IMR-90 (cell line): ENCODE results near the gene GPC4. TPM values are rescaled to one million over a fixed set of nuclear protein-coding genes. Genes with fewer than 3 reads are reported as not detected.

Source experiments
- ATAC-seq: fragments of 200-7000 bp; cut with Tn5 transposase; 2 replicates; pipeline ENCODE4 v1.9.1; 2020; ENCODE audit warnings: low read depth, mild to moderate bottlenecking, moderate library complexity
- BruUV-seq: library from RNA; stranded (reverse); fragments of 400-500 nt; replicated peaks from 2 replicates; lab custom pipeline; 2021; lab: Mats Ljungman, UMichigan
- CTCF ChIA-PET: fragments of 300-600 bp; formaldehyde crosslinking; extraction: SDS; loops from one replicate; lab custom pipeline; 2021; ENCODE audit warnings: antibody characterized with exemption; lab: Yijun Ruan, JAX
- POLR2A ChIA-PET: fragments of 300-600 bp; sonication (Branson Sonifier 250); formaldehyde crosslinking; loops from one replicate; lab custom pipeline; 2022; ENCODE audit warnings: antibody characterized with exemption; ENCODE audit not compliant: unreplicated experiment; lab: Charles Lee
- DNase-seq: peaks from one replicate; pipeline ENCODE4 v3.0.0; 2013
- H2AFZ ChIP-seq: replicated peaks from 2 replicates; pipeline ENCODE3; 2013; ENCODE audit warnings: low read length, mild to moderate bottlenecking; ENCODE audit not compliant: poor library complexity
- H2AK5ac ChIP-seq: 2 replicates; pipeline ENCODE4 v1.6.1; 2013; ENCODE audit warnings: low read depth, low read length, inconsistent platforms
- H2AK9ac ChIP-seq: replicated peaks from 2 replicates; pipeline ENCODE3; 2013; ENCODE audit warnings: mild to moderate bottlenecking, low read depth, low read length, moderate library complexity; ENCODE audit not compliant: poor library complexity
- H2BK120ac ChIP-seq: 2 replicates; pipeline ENCODE4 v1.6.1; 2013; ENCODE audit warnings: low read depth, low read length, inconsistent platforms
- H2BK15ac ChIP-seq: 3 replicates; pipeline ENCODE4 v1.6.1; 2013; ENCODE audit warnings: low read depth, low read length, inconsistent platforms
- H2BK20ac ChIP-seq: 2 replicates; pipeline ENCODE4 v1.6.1; 2013; ENCODE audit warnings: low read depth, mild to moderate bottlenecking, inconsistent platforms, low read length, moderate library complexity
- H2BK5ac ChIP-seq: 2 replicates; pipeline ENCODE4 v1.6.1; 2013; ENCODE audit warnings: mild to moderate bottlenecking, low read depth, low read length, inconsistent platforms; ENCODE audit not compliant: poor library complexity, severe bottlenecking
- H3K14ac ChIP-seq: replicated peaks from 2 replicates; pipeline ENCODE4 v1.6.1; 2013; ENCODE audit warnings: low read depth, low read length, inconsistent platforms
- H3K18ac ChIP-seq: 2 replicates; pipeline ENCODE4 v1.6.1; 2013; ENCODE audit warnings: low read depth, low read length, control low read depth
- H3K23ac ChIP-seq: 2 replicates; pipeline ENCODE4 v1.6.1; 2013; ENCODE audit warnings: low read depth, low read length, inconsistent platforms
- H3K27ac ChIP-seq: 2 replicates; pipeline ENCODE4 v1.5.1; 2013; ENCODE audit warnings: mild to moderate bottlenecking, control low read depth, low read length; ENCODE audit not compliant: insufficient read depth
- H3K27me3 ChIP-seq: 2 replicates; pipeline ENCODE4 v1.6.1; 2013; ENCODE audit warnings: low read length; ENCODE audit not compliant: control insufficient read depth, insufficient read depth
- H3K36me3 ChIP-seq: 2 replicates; pipeline ENCODE4 v1.6.1; 2013; ENCODE audit warnings: low read length, mixed read lengths; ENCODE audit not compliant: control insufficient read depth, insufficient read depth
- H3K4ac ChIP-seq: 2 replicates; pipeline ENCODE4 v1.6.1; 2013; ENCODE audit warnings: low read depth, low read length, inconsistent platforms
- H3K4me1 ChIP-seq: 2 replicates; pipeline ENCODE4 v1.6.1; 2013; ENCODE audit warnings: low read length, mixed read lengths; ENCODE audit not compliant: control insufficient read depth, insufficient read depth
- H3K4me2 ChIP-seq: 2 replicates; pipeline ENCODE4 v1.6.1; 2013; ENCODE audit warnings: low read depth, mild to moderate bottlenecking, control low read depth, low read length, moderate library complexity
- H3K4me3 ChIP-seq: 2 replicates; pipeline ENCODE4 v1.5.1; 2013; ENCODE audit warnings: low read depth, mild to moderate bottlenecking, control low read depth, low read length, moderate library complexity; ENCODE audit not compliant: insufficient read depth
- H3K56ac ChIP-seq: 2 replicates; pipeline ENCODE4 v1.6.1; 2013; ENCODE audit warnings: low read length, inconsistent platforms; ENCODE audit not compliant: insufficient read depth; ENCODE audit errors: extremely low read depth
- H3K79me1 ChIP-seq, 2 experiments: 2 replicates each; pipeline ENCODE4 v1.6.1; 2013; ENCODE audit warnings: low read length in 2 of 2, inconsistent platforms in 1 of 2, low read depth in 1 of 2
- H3K9ac ChIP-seq: 2 replicates; pipeline ENCODE4 v1.6.1; 2013; ENCODE audit warnings: low read depth, low read length, control low read depth
- H3K9me1 ChIP-seq: 2 replicates; pipeline ENCODE4 v1.6.1; 2013; ENCODE audit warnings: low read length, inconsistent platforms; ENCODE audit not compliant: insufficient read depth
- H3K9me3 ChIP-seq: 2 replicates; pipeline ENCODE4 v1.6.1; 2013; ENCODE audit warnings: low read length; ENCODE audit not compliant: control insufficient read depth, insufficient read depth
- H4K20me1 ChIP-seq: 2 replicates; pipeline ENCODE4 v1.6.1; 2013; ENCODE audit warnings: low read length, inconsistent platforms; ENCODE audit not compliant: insufficient read depth
- H4K5ac ChIP-seq: 2 replicates; pipeline ENCODE4 v1.6.1; 2013; ENCODE audit warnings: mild to moderate bottlenecking, low read depth, low read length, control low read depth
- H4K8ac ChIP-seq, 2 experiments: 2 replicates each; pipeline ENCODE4 v1.6.1; 2013; ENCODE audit warnings: low read depth in 2 of 2, low read length in 2 of 2, control low read depth in 1 of 2, inconsistent platforms in 1 of 2
- H4K91ac ChIP-seq: 2 replicates; pipeline ENCODE4 v1.6.1; 2013; ENCODE audit warnings: low read depth, low read length, inconsistent platforms; ENCODE audit not compliant: insufficient read depth
- BHLHE40 ChIP-seq: fragments of 150-350 bp; IDR thresholded peaks from 2 replicates; pipeline ENCODE4 v1.6.1; 2016; ENCODE audit warnings: mild to moderate bottlenecking, low read depth, low read length
- CEBPB ChIP-seq: IDR thresholded peaks from 2 replicates; pipeline ENCODE4 v1.6.1; 2012; ENCODE audit warnings: low read depth, low read length, improper control_type of control experiment
- FOS ChIP-seq: fragments of 150-350 bp; IDR thresholded peaks from 2 replicates; pipeline ENCODE4 v1.6.1; 2016; ENCODE audit warnings: low read depth, low read length
- MXI1 ChIP-seq: IDR thresholded peaks from 2 replicates; pipeline ENCODE4 v1.6.1; 2012; ENCODE audit warnings: low read depth, mild to moderate bottlenecking, low read length, moderate library complexity, borderline replicate concordance
- POLR2A ChIP-seq: IDR thresholded peaks from 2 replicates; pipeline ENCODE4 v1.6.1; 2012; ENCODE audit warnings: mild to moderate bottlenecking, low read depth, low read length
- RAD21 ChIP-seq: IDR thresholded peaks from 2 replicates; pipeline ENCODE4 v1.6.1; 2012; ENCODE audit warnings: low read length, improper control_type of control experiment
- RCOR1 ChIP-seq: IDR thresholded peaks from 2 replicates; pipeline ENCODE4 v1.6.1; 2012; ENCODE audit warnings: mild to moderate bottlenecking, low read length, improper control_type of control experiment; ENCODE audit not compliant: insufficient replicate concordance
- SMC3 ChIP-seq: fragments of 150-350 bp; IDR thresholded peaks from 2 replicates; pipeline ENCODE4 v1.6.1; 2016; ENCODE audit warnings: low read depth, mild to moderate bottlenecking, antibody characterized with exemption, low read length, moderate library complexity
- USF2 ChIP-seq: fragments of 150-350 bp; IDR thresholded peaks from 2 replicates; pipeline ENCODE4 v1.6.1; 2017; ENCODE audit warnings: mild to moderate bottlenecking, antibody characterized with exemption, low read length, low read depth
- WGBS, 2 experiments: methylation state at CpG; one replicate each; pipeline versions ENCODE4 v1.1.5 to v1.1.7; 2013; ENCODE audit warnings: missing lambda C conversion rate in 2 of 2; ENCODE audit not compliant: insufficient read length in 1 of 2; ENCODE audit errors: extremely low coverage in 2 of 2; 5-methylcytosine and 5-hydroxymethylcytosine counted together
- dilution Hi-C: fragments of 300-500 bp; cut with HindIII; formaldehyde crosslinking; loops from one replicate; pipeline ENCODE4 v1.14.3; 2018; ENCODE audit warnings: low sequenced_read_pairs; ENCODE audit not compliant: unreplicated experiment
- in situ Hi-C: fragments of 300-500 bp; cut with MboI; formaldehyde crosslinking; loops from 3 replicates; pipeline ENCODE4 v1.14.3; 2019; ENCODE audit warnings: low sequenced_read_pairs, inconsistent platforms, mixed read lengths
- intact Hi-C: fragments of 100-400 bp; cut with micrococcal nuclease; formaldehyde crosslinking; loops from 2 replicates; pipeline ENCODE4 v1.10.0; 2022
- polyA plus RNA-seq, 3 experiments: library from polyadenylated mRNA; depleted of rRNA; stranded (reverse); fragments of >200 nt; gene quantifications; 2 replicates each; pipeline ENCODE4 v1.2.3, GENCODE V29; 2012; ENCODE audit warnings: low replicate concordance in 1 of 3
- total RNA-seq: library from RNA; depleted of rRNA; stranded (reverse); fragments of >200 nt; gene quantifications from 2 replicates; pipeline ENCODE4 v1.2.3, GENCODE V29; 2012

Gene GPC4
- total and polyA plus RNA-seq, 2 of the 4 experiments (the other 2 are of a cell fraction): 0.54 to 1.6 TPM

- Histone ChIP-seq H3K9ac (no peak overlapping the region), H4K5ac (no peak overlapping the region), H2BK5ac (no peak overlapping the region), H3K4ac (no peak overlapping the region), H3K27me3 (peaks cover 2% of the 10 kb centered on the region), H3K4me3 (no peak overlapping the region), H3K9me1 (no peaks in the 10 kb centered on the region), H3K79me1 (no peaks in the 10 kb centered on the region), H2BK20ac (no peak overlapping the region), H3K23ac (no peak overlapping the region), H3K56ac (no peak overlapping the region), H3K4me1 (no peaks in the 10 kb centered on the region), H3K36me3 (no peaks in the 10 kb centered on the region), H3K18ac (no peak overlapping the region), H3K9me3 (no peaks in the 10 kb centered on the region), H4K8ac (no peak overlapping the region), H2AK5ac (no peak overlapping the region), H2BK15ac (no peak overlapping the region), H3K4me2 (no peak overlapping the region), H2BK120ac (no peak overlapping the region), H4K91ac (no peak overlapping the region), H3K27ac (no peak overlapping the region), H4K20me1 (no peaks in the 10 kb centered on the region), H2AFZ (no peak overlapping the region), H2AK9ac (no peak overlapping the region), H3K14ac (no peak overlapping the region)
- ChIA-PET POLR2A (no interaction called here), CTCF (no interaction called here)
- no CpG with 5 or more reads among the region's 3 CpGs for WGBS, 2 experiments
- DNase-seq (no peak), ATAC-seq (no peak)
- dilution Hi-C loops: no loop called here
- intact Hi-C loops: no loop called here
- TF ChIP-seq POLR2A (no peak), FOS (no peak), RAD21 (no peak), RCOR1 (no peak), USF2 (no peak), CEBPB (no peak), MXI1 (no peak), BHLHE40 (no peak), SMC3 (no peak)
- no TSS peak for BruUV-seq
- in situ Hi-C loops: no loop called here
Observed at GRCh38 chrX:133346026-133346425, 69.3 kb downstream of the GPC4 start.
